B cell (primary cell): ENCODE measurements around the gene CCDC87. TPM values are rescaled to one million over a fixed set of nuclear protein-coding genes. Genes with fewer than 3 reads are reported as not detected.

Experiments used
- ATAC-seq: fragments of 200-7000 bp; cut with Tn5 transposase; one replicate; pipeline ENCODE4 v1.10.0; 2021; ENCODE audit warnings: low read depth, mild to moderate bottlenecking, moderate number of reproducible peaks, moderate library complexity
- CTCF ChIA-PET: fragments of 350-600 bp; sonication (Branson Sonifier 250); formaldehyde crosslinking; loops from one replicate; lab custom pipeline; 2021; ENCODE audit warnings: antibody characterized with exemption, inconsistent platforms; lab: Charles Lee
- POLR2A ChIA-PET: fragments of 350-600 bp; sonication (Branson Sonifier 250); formaldehyde crosslinking; loops from one replicate; lab custom pipeline; 2021; ENCODE audit warnings: antibody characterized with exemption; lab: Charles Lee
- DNase-seq: peaks from one replicate; pipeline ENCODE4 v3.0.0; 2013
- H2AFZ ChIP-seq: 2 replicates; pipeline ENCODE4 v1.6.1; 2012; ENCODE audit warnings: mild to moderate bottlenecking, low read depth, low read length; ENCODE audit not compliant: insufficient read depth, poor library complexity, severe bottlenecking
- H3K27ac ChIP-seq, 2 donors: 1 replicate in 1 of 2; 2 replicates in 1 of 2; pipeline ENCODE4 v1.5.1; 2012 to 2013; ENCODE audit warnings: low read length in 2 of 2, mild to moderate bottlenecking in 2 of 2, moderate library complexity in 1 of 2
- H3K27me3 ChIP-seq, 4 experiments: fragments of 200-600 bp in 1 of 4; sonication (generic) in 1 of 4; replicated peaks in 1 of 4; 1 replicate in 2 of 4; 2 replicates in 2 of 4; pipeline versions ENCODE4 v1.6.1 to v1.7.0; 2013 to 2016; ENCODE audit warnings: low read length in 3 of 4, mild to moderate bottlenecking in 2 of 4, mixed read lengths in 1 of 4, moderate library complexity in 1 of 4; ENCODE audit not compliant: insufficient read depth in 4 of 4, control insufficient read depth in 3 of 4; ENCODE audit errors: control extremely low read depth in 1 of 4
- H3K36me3 ChIP-seq, 2 experiments: replicated peaks in 1 of 2; 1 replicate in 1 of 2; 2 replicates in 1 of 2; pipeline versions ENCODE4 v1.6.1 to v1.7.1; 2013; ENCODE audit warnings: low read length in 1 of 2; ENCODE audit not compliant: insufficient read depth in 2 of 2, control insufficient read depth in 1 of 2; ENCODE audit errors: control extremely low read depth in 1 of 2, extremely low read depth in 1 of 2
- H3K4me1 ChIP-seq, 2 donors: fragments of 200-600 bp in 1 of 2; sonication (generic) in 1 of 2; 1 replicate in 1 of 2; 2 replicates in 1 of 2; pipeline versions ENCODE4 v1.5.1 to v1.6.1; 2013 to 2017; ENCODE audit warnings: low read length in 2 of 2; ENCODE audit not compliant: control insufficient read depth in 2 of 2, insufficient read depth in 2 of 2
- H3K4me2 ChIP-seq: replicated peaks from 2 replicates; pipeline ENCODE3; 2012; ENCODE audit warnings: mild to moderate bottlenecking, low read depth, low read length; ENCODE audit not compliant: poor library complexity, severe bottlenecking
- H3K4me3 ChIP-seq, 5 experiments: fragments of 200-600 bp in 1 of 5; sonication (generic) in 1 of 5; 1 replicate in 3 of 5; 2 replicates in 2 of 5; pipeline versions ENCODE4 v1.5.1 to v1.7.0; 2011 to 2016; ENCODE audit warnings: low read length in 4 of 5, mild to moderate bottlenecking in 4 of 5, low read depth in 2 of 5, control low read depth in 1 of 5, moderate library complexity in 1 of 5; ENCODE audit not compliant: insufficient read depth in 1 of 5; ENCODE audit errors: control extremely low read depth in 1 of 5, extremely low read depth in 1 of 5
- H3K79me2 ChIP-seq: fragments of 200-600 bp; sonication (generic); one replicate; pipeline ENCODE4 v1.6.0; 2016; ENCODE audit warnings: low read length; ENCODE audit not compliant: control insufficient read depth, insufficient read depth
- H3K9ac ChIP-seq: fragments of 200-600 bp; sonication (generic); 2 replicates; pipeline ENCODE4 v1.6.1; 2017; ENCODE audit warnings: mild to moderate bottlenecking, low read length, moderate library complexity
- H3K9me3 ChIP-seq, 3 donors: one replicate each; pipeline versions ENCODE4 v1.6.1 to v1.7.1; 2013; ENCODE audit warnings: low read length in 2 of 3; ENCODE audit not compliant: control insufficient read depth in 2 of 3, insufficient read depth in 1 of 3; ENCODE audit errors: control extremely low read depth in 1 of 3
- H4K20me1 ChIP-seq: 2 replicates; pipeline ENCODE4 v1.6.0; 2012; ENCODE audit warnings: mild to moderate bottlenecking, low read length; ENCODE audit not compliant: insufficient read depth, control insufficient read depth, poor library complexity, severe bottlenecking
- H3K27ac Mint-ChIP-seq: one replicate; pipeline ENCODE4 v1.8.0; 2021; ENCODE audit warnings: mixed read lengths
- H3K27me3 Mint-ChIP-seq: one replicate; pipeline ENCODE4 v1.8.0; 2021; ENCODE audit warnings: mixed read lengths
- H3K4me1 Mint-ChIP-seq: one replicate; pipeline ENCODE4 v1.8.0; 2021; ENCODE audit warnings: mixed read lengths
- H3K4me3 Mint-ChIP-seq: one replicate; pipeline ENCODE4 v1.8.0; 2021; ENCODE audit warnings: mixed read lengths
- H3K9me3 Mint-ChIP-seq: one replicate; pipeline ENCODE4 v1.8.0; 2022; ENCODE audit warnings: mixed read lengths; ENCODE audit not compliant: insufficient read depth
- CTCF ChIP-seq: fragments of 200-600 bp; IDR thresholded peaks from one replicate; pipeline ENCODE4 v1.8.0; 2022; ENCODE audit warnings: antibody characterized with exemption, mild to moderate bottlenecking
- EZH2 ChIP-seq: IDR thresholded peaks from 2 replicates; pipeline ENCODE4 v1.6.1; 2012; ENCODE audit warnings: borderline replicate concordance, low read depth, mild to moderate bottlenecking, moderate library complexity, low read length; ENCODE audit not compliant: insufficient read depth, poor library complexity, severe bottlenecking
- WGBS: methylation state at CpG from one replicate; pipeline ENCODE4 v1.1.5; 2013; ENCODE audit warnings: missing lambda C conversion rate; ENCODE audit not compliant: insufficient coverage; 5-methylcytosine and 5-hydroxymethylcytosine counted together
- intact Hi-C: fragments of 100-400 bp; cut with micrococcal nuclease; formaldehyde crosslinking; loops from one replicate; pipeline ENCODE4 v1.10.0; 2022
- polyA plus RNA-seq: library from polyadenylated mRNA; depleted of rRNA; stranded (reverse); fragments of >200 nt; gene quantifications from 2 replicates; pipeline ENCODE4 v1.2.3, GENCODE V29; 2012
- total RNA-seq, 2 donors: library from RNA; stranded (reverse); fragments of 120-200 nt in 1 of 2; gene quantifications; 1 replicate in 1 of 2; 2 replicates in 1 of 2; pipeline versions ENCODE4 v1.2.3 to v1.2.4, GENCODE V29; 2013 to 2022

CCDC87 gene
- total and polyA plus RNA-seq, 2 donors (not counting 1 experiment from before 2014, with no cell fraction given), result 0.39 TPM; not detected in 1

GRCh38 chr11:66546368-66546965, 46.4 kb downstream of the CCDC87 start, which contains the start of gene ACTN3:
Gene ACTN3, plus strand, starts transcription at chr11:66546903. Its CDS starts 35 bp downstream, at chr11:66546938.
- Mint-ChIP-seq H3K27ac (peak within 1 kb of the TSS; percentile 86), H3K9me3 (no peaks in the 10 kb centered on the region), H3K4me1 (peaks cover 42% of the 10 kb centered on the region), H3K27me3 (no peaks in the 10 kb centered on the region), H3K4me3 (peak within 1 kb of the TSS; percentile 87)
- ChIA-PET POLR2A (interaction anchor here (0.5 to 1.5 kb wide), 5 partner anchors 13 to 131 kb away, joined by 3 to 17 read pairs (median 3); partner anchors contain the start of genes DPP3 and RBM4B), CTCF (interaction anchor here (0.6 to 6.4 kb wide), 10 partner anchors 12 to 235 kb away, joined by 3 to 58 read pairs (median 4); partner anchors contain the start of genes RBM4 and RBM4B)
- H3K4me2 ChIP-seq, result peak within 1 kb of the TSS; percentile 100
- H4K20me1 ChIP-seq, result no peaks in the 10 kb centered on the region
- ATAC-seq, result no peak
- peak within 1 kb of the TSS; percentile 83 for H2AFZ ChIP-seq
- H3K27ac ChIP-seq, result peak within 1 kb of the TSS; percentile 62 to 91
- H3K36me3 ChIP-seq, result peaks cover 0 to 13% of the 10 kb centered on the region in 2 experiments
- peaks cover 10% of the 10 kb centered on the region for H3K79me2 ChIP-seq
- H3K4me1 ChIP-seq, result peaks cover 26 to 34% of the 10 kb centered on the region in 2 donors
- intact Hi-C loops, result loop anchor here (1.0 to 2.0 kb wide), 6 partner anchors 36 to 296 kb away; partner anchors contain the start of genes BBS1, CCDC87, CCS and DPP3
- peak within 1 kb of the TSS; percentile 96 for H3K9ac ChIP-seq
- 12% methylated on average over 26 of the region's 37 CpGs for WGBS
- H3K27me3 ChIP-seq, result no peaks in the 10 kb centered on the region
- no peak for DNase-seq
- no peaks in the 10 kb centered on the region for H3K9me3 ChIP-seq
- H3K4me3 ChIP-seq, result peak within 1 kb of the TSS; percentile 74 to 89 (median 83)
- TF ChIP-seq EZH2, result no peak
- no peak for TF ChIP-seq CTCF
